Stimulated activated CD4-positive, alpha-beta T cell treated with anti-CD3 and anti-CD28 coated beads, Interleukin-2, amount 100 ng/mL, for 24 hours (primary cell): Measurements from ENCODE around the gene ARIH2.

Source experiments
- DNase-seq, 2 donors: peaks; one replicate each; pipeline ENCODE4 v3.0.0-alpha.2; 2020

The ARIH2 gene

DNA sequence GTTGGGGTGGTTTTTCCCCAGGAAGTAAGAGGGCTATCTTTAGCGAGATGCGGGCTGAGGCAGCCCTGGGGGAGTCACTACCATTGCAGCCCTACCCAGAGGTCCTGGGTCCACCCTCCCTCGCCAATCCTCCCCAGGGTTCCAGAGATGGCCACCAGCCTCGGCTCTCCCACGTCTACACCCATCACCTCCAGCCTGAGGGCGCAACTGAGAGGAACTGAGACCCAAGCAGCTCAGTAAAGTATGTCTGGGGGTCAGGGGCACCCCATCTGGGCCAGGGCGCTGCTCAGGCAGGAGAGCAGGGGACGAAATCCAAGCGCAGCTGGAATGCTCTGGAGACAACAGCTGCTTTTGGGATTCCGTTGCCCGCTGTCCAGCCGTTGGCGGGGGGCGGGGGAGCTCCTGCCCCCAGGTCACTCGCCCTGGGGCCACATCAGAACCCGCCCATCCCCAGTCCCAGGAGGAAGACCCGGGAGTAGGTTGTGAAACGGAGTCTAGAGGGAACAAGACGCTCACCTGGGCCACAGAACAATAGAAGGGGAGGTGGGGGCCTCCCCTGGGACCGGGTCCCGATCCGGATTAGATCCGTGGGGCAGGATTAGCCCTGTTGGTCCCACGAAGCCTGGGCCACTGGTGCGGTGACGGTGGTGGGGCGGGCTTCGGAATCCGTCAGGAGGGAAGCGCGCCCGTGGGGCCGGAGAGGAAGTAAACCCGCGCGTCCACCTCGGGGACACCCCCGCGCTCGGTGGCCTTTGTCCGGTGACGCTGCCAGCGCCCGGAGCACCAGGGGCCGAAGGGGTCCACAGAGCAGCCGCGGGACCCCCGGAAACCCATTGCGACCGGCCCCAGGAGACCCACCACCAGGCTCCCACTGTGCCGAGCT, 101.9 kb downstream of the ARIH2 start:
- peak in 1 of 2 donors; percentile 48 for DNase-seq

DNA sequence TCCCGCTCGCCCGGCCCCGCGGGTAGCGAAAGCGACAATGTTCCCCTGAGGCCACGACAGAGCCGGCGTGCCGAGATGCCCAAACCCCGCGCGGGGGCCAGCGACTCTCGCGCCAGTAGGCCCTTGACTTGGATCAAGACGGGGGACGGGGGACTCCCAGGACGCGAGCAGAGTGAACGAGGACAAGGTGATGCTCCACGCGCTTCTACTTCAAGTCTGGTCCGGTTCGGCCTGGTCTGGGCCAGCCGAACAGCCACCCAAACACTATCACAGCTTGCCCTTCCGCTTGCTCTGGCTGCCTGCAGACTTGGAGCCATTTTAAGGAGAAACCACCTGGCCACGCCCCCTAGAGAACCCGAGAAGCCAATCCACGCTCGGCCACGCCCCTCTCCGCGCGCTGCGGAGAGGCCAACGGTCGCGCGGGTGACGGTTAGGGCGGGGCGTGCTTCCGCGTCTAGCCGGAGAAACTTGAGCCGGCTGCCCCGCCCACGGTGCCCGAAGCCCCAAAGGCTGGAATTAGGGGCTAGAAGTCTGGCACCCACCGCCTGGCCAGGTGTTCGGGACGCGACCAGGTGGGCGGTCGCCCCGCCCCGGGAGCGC, 102.7 kb downstream of the ARIH2 start:
- peak; percentile 99 to 100 for DNase-seq

DNA sequence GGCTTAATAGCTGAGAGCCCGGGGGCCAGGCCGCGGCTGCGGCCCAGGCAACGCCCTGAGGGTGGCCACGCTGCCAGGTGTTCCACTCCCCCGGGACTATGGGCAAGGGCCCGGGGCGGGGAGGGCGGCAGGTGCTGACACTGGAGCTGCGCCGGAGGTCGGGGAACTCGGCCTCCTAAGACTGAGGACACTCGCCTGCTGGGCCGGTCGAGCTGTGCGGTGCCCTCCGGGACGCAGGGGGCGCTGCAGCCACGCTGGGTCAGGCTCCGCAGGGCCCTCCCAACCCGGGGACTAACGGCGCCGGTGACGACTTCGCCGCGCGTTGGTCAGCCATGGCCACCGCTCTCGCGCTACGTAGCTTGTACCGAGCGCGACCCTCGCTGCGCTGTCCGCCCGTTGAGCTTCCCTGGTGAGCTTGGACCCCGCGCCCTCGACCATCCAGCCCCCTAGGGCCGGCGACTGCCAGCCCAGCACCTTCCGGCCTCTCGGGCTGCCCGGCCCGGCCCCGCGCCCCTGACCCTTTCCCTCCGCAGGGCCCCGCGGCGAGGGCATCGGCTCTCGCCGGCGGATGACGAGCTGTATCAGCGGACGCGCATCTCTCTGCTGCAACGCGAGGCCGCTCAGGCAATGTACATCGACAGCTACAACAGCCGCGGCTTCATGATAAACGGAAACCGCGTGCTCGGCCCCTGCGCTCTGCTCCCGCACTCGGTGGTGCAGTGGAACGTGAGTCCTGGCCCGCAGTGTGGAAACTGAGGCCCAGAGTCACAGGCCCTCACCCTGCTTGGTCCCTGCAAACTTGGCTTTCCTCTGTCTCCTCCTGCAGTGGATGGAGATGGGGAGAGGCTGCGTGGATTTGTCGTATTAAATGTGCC, 103.4 kb downstream of the ARIH2 start, which contains the start of gene NDUFAF3:
NDUFAF3 (plus strand) TSS at position 309 of the 875 bp plus-strand sequence; CDS start at position 333, 24 bp downstream.
- DNase-seq, result peak; percentile 95

DNA sequence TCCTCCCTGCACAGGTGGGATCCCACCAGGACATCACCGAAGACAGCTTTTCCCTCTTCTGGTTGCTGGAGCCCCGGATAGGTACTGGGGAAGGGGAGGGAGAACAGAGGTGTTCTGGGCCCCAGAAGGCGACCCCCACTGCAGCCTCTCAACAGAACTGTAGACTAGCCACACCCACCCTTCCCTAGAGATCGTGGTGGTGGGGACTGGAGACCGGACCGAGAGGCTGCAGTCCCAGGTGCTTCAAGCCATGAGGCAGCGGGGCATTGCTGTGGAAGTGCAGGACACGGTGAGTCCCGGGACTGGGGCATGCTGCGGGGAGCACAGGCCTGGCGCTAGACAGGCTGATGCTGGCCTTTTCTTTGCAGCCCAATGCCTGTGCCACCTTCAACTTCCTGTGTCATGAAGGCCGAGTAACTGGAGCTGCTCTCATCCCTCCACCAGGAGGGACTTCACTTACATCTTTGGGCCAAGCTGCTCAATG, 104.1 kb downstream of the ARIH2 start:
- DNase-seq, result peak in 1 of 2 donors; percentile 39

DNA sequence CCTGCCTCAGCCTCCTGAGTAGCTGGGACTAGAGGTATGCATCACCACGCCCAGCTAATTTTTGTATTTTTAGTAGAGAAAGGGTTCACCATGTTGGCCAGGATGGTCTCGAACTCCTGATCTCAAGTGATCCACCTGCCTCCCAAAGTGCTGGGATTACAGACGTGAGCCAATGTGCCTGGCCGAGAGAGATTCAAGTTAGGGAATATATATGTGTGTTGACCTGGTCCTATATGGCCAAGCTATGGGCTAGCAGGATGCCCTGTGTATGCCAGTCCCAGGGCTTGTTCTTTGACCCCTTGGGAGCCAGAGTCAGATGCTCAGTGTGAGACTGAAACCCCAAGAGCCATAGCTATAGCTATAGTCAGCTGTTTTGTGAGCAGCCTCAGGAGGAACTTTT, 105.1 kb downstream of the ARIH2 start:
- no peak for DNase-seq

DNA sequence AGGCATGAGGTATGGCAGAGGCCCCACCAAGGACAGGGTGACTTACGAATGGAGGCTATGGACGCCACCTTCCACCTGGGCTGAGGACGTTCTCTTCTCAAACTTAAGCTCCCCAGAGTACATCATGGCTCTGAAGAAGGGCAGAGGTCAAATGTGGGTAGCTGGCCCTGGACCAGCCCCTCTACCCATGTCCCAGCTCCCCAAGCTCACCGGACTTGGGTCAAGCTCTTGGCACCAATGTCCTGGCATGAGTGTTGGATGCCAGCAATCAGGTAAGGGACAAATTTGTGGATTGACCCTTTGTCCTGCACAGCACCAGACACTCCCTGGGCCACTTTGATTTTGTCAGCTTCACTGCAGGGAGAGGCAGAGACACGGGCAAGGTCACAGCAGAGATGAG, 105.8 kb downstream of the ARIH2 start:
- DNase-seq, result no peak

DNA sequence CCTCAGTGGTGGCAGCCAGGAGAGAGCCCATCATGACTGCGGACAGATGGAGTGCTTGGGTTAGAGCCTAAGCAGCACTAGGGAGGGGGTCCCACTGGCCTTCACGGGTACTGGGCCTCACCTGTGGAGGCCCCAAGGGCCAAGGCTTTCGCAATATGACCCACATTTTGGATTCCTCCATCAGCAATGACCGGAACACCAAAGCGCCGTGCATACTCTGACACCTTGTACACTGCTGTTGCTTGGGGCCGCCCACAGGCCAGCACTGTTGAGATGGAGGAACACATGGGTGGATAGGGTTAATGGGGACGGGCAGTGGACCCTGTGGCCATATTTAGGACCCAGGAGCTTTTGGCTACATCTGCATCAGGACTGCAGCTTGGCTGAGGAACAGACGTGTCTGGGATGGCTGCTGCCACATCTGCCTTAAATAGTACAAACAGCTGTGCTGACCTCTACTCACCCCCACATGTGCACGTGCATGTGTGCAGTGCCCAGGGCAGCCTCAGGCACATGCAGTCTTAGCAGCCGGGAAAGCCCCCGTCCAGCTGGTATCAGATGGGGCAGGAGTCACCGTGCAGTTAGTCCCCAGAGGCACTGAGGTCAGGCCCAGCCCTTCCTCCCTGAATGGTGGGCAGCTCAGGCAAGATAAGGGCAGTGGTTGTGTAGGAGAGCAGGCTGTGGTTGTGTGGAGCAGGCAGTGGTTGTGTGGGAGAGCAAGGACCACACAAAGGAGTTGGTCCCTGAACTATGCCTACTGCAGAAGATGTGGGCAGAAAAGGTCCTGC, 106.6 kb downstream of the ARIH2 start:
- peak in 1 of 2 donors; percentile 24 for DNase-seq

DNA sequence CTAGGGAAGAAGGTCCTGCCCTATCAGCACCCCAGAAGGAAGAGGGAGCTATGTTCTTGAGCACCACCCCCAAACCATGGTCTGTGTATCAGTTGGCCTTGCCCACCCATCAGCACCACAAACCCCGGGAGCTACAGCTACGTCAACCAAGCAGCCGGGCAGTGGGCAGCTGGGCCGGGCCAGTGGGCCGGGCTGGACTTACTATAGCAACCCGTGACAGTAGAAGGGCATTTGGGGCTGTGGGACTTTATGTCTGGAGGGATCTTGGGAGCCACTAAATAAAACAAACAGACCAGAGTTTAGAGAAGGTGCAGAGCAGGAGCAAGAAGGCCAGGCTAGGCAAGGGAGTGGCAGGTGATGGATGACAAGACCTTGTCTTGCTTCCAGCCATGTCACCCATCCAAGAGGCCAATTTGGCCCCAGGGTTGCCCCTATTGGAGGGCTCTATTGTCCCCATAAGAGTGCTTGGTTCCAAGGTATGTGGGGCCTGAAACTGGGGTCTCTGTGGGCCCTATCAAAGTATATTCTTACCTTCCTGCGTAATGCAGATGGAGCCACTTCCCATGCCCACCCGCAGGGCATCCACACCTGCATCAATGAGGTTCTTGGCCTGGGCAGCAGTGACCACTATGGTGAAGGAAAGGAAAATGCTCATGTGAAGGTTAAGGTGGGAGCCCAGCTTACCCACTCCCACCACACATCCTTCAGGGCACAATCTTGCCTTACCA, 107.3 kb downstream of the ARIH2 start:
- DNase-seq, result no peak

DNA sequence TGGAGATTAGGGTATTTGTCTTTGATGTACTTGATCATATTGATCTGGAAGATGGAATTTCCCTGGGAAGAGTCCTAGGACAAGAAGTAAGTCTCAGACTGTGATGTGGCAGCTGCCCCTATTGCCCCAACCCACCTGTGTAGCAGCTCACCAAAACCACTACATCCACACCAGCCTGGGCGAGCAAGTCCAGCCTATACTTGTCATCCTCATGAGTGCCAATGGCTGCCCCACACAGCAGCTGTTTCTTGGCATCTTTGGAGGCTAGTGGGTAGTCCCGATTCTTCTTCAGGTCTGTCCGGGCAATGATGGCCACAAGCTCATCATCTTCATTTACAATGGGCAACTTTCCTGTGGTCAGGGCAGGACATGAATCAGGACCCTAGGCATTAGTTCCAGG, 107.9 kb downstream of the ARIH2 start:
- DNase-seq, result no peak

DNA sequence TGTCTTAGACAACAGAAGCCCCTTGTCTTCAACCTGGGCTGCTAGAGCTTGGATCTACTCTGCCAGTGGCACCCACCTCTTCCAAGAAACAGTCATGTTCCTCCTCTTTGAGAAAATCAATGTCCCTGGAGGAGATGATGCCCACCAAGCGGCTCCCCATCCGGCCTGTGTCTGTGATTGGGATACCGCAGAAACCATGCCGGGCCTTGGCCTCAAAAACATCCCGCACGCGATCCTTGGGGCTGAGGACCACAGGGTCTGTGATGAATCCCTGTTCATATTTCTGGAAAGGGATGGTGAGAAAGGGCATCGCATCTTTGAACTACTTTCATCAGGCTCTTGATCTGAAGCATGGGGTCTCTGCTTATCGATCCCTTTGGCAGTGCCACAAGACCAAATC, 109.0 kb downstream of the ARIH2 start:
- no peak for DNase-seq

DNA sequence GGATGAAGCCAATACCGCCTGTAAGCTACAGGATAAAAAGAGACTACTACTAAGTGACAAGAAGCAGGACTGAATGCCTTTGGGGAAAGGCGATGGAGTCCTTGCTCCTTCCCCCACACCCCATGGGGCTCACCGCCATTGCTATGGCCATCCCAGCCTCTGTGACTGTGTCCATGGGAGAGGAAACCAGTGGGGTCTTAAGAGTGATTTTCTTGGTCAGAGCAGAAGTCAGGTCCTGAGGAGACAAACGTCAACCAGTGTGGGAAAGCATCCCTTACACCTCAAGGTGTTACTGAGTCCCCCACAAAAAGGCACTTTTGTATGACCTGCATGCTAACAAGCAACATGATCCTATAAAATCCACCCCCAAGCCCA, 109.6 kb downstream of the ARIH2 start:
- no peak for DNase-seq

DNA sequence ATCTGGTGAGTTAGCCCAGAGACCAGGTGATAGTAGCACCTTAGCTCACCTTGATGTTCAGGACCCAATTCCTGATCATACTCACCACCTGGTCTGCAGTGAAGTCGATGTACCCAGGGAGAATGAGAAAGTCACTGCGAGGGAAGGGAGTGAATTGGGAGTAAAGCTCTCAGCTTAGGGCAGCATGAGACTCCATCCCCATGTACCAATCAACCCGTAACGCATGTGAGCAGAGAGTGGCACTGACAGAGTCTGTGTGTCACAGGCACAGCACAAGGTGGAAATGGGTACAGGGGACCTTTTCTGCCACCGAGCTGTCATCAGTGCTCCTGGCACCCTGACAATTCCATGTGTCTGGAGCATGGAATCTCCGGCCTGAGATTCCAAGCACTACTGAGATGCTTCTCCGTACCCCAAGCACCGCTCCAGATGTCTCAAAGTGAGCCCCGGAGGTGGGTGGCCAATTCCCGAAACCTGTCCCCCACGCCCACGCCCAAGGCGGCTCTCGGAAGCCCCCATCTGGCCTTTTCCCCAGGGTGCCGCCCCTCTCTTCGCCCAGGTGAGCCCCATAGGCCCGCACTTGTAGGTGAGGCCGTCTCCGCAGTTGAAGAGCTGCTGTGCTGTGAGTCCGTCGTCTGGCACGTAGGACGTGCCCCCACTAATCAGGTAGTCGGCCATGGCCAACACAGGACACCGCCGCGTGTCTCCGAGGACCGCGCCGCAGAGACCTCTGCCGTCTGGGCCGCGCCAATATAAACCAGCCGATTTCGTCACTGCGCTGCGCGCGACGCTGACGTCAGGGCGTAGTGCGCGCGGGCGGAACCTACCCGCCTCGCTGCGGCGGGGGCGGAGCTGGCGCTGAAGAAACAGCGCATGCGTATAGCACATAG, 110.3 kb downstream of the ARIH2 start, which contains the start of gene IMPDH2:
IMPDH2 (minus strand) TSS at position 726 of the 890 bp plus-strand sequence; CDS start at position 678, 48 bp downstream.
- peak; percentile 92 to 94 for DNase-seq

DNA sequence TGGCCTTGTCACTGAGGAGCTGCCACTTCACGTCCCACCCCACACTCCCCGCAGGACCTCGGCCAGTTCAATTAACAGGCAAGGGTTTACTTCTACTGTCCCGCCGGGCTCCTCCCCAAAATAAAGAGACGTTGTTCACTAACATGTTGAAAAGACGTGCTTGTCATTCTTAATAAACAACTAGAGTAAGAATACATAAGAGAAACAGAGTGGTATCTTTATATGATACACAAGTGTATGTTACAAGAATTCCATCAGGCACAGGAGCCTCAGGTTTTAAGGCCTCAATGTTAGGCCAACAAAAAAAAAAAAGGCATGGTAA, 110.9 kb downstream of the ARIH2 start:
- no peak for DNase-seq

DNA sequence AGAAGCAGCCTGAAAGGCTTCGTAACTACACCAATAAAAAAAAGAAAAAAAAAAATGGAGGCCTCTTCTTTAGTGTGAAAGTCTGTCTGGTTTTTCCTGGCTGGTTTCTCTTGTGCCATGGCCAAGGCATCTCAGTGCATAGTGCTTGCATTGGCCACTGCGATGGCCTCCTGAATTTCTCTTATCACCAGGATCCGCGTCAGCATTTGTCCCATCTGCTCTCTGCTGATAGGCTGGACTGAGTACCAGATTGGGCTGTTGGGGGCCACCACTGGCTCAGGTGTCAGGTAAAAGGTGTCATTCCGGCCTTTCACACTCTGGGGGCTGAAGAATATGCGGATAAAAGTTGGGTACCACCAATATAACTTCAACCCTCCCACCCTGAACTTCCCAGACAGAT, 111.7 kb downstream of the ARIH2 start:
- no peak for DNase-seq

DNA sequence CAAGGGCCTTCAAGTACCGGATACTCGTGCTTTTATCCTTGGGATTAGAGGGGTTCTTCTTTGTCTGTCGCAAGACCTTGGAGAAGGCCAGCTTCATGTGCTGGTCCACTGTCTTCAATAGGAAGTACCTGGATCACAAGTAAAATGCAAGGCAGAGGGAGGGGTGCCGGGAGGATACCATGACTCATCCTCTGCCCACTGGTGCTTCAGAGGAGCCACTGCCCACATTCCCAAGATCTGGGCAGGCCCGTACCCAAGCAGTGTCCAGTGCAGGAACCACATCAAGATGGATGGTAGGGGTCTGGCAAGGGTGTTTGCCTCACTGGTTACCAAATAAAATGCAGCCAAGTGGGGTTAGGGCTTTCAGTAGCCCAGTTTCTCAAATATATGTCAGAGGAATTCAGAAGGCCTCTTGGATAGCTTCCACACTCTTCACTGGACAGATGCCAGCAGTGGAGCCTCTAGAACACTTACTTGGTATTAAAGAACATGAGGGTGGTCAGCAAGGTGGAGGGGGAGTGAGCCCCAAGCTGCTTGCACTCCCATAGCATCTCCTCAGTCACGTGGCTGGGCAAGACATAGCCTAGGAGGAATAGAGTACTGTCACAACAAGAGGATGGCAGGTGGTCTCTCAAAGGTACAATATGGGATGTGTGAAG, 114.1 kb downstream of the ARIH2 start:
- DNase-seq, result no peak

DNA sequence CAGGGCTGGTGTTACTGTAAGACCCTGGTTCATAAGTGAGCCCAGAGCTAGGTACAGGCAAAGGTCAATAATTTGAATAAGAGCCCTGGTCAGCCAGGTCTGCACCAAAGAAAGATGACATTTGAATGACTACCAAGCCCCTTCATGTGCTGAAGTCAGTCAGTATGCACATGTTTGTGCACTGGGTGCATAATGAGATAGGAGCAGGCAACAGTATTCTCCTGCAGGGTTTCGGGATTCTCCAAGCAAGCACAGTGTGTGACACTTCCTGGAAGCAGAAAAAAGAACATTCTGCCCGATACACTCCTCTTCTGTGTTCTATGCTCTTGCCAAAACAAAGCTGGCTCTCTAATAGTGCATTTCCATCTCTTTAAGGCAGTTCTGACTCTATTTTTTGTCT, 116.0 kb downstream of the ARIH2 start:
- DNase-seq, result no peak

DNA sequence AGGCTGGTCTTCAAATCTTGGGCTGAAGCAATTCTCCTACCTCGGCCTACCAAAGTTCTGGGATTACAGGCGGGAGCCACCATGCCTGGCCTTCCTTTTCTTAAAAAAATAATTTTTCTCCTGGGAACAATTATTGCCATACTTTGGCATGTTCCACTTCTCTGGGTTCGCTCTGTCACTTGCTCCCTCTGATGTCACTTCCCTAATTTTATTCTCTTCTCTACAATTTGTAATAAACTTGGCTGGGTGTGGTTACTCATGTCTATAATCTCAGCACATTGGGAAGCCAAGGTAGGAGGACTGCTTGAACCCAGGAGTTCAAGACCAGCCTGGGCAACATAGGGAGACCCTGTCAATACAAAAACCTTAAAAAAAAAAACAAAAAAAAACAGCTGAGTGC, 116.6 kb downstream of the ARIH2 start:
- no peak for DNase-seq
